ENCODE measurements around the gene MOGAT3.

The MOGAT3 gene

GRCh38 chr7:101233907-101234547 lies 33.2 kb upstream of the MOGAT3 start:
- DNase-seq (ENCODE audit: low read depth): no peak

- no peak for DNase-seq (ENCODE audit: low read depth)
These were observed 31.5 kb upstream of the MOGAT3 start for GRCh38 chr7:101232141-101232850.

GRCh38 chr7:101231644-101232043 lies 30.8 kb upstream of the MOGAT3 start:
- DNase-seq (ENCODE audit: low read depth): no peak

- no peak for DNase-seq (ENCODE audit: low read depth)
These were observed 25.9 kb upstream of the MOGAT3 start for GRCh38 chr7:101226721-101227120.

- no peak for DNase-seq (ENCODE audit: low read depth)
These were observed 24.8 kb upstream of the MOGAT3 start for GRCh38 chr7:101225650-101226049.

- DNase-seq (ENCODE audit: low read depth): no peak
These were observed 22.7 kb upstream of the MOGAT3 start for GRCh38 chr7:101223528-101223927.

GRCh38 chr7:101222275-101222830 lies 21.5 kb upstream of the MOGAT3 start:
- no peak for DNase-seq (ENCODE audit: low read depth)

- DNase-seq (ENCODE audit: low read depth): no peak
These were observed 19.5 kb upstream of the MOGAT3 start for GRCh38 chr7:101220295-101220694.

- no peak for DNase-seq (ENCODE audit: low read depth)
These were observed 17.6 kb upstream of the MOGAT3 start for GRCh38 chr7:101218236-101219125.

- DNase-seq (ENCODE audit: low read depth): peak; percentile 94
These were observed 16.8 kb upstream of the MOGAT3 start, which contains the start of the genes PLOD3 and ZNHIT1 for GRCh38 chr7:101217388-101218235. Gene PLOD3, minus strand, starts transcription at chr7:101217581. Its CDS starts 307 bp downstream, at chr7:101217274. Gene ZNHIT1, plus strand, starts transcription at chr7:101218165. Its CDS starts 31 bp downstream, at chr7:101218196.

- DNase-seq (ENCODE audit: low read depth): no peak
These were observed 16.1 kb upstream of the MOGAT3 start for GRCh38 chr7:101216860-101217387.

- no peak for DNase-seq (ENCODE audit: low read depth)
These were observed 15.4 kb upstream of the MOGAT3 start for GRCh38 chr7:101216001-101216859.

GRCh38 chr7:101212014-101212413 lies 11.2 kb upstream of the MOGAT3 start:
- no peak for DNase-seq (ENCODE audit: low read depth)

GRCh38 chr7:101211501-101211900 lies 10.7 kb upstream of the MOGAT3 start:
- no peak for DNase-seq (ENCODE audit: low read depth)

GRCh38 chr7:101210143-101210542 lies 9.3 kb upstream of the MOGAT3 start:
- DNase-seq (ENCODE audit: low read depth): no peak

- no peak for DNase-seq (ENCODE audit: low read depth)
These were observed 8.0 kb upstream of the MOGAT3 start for GRCh38 chr7:101208794-101209193.

- no peak for DNase-seq (ENCODE audit: low read depth)
These were observed 6.6 kb upstream of the MOGAT3 start for GRCh38 chr7:101207459-101207858.

- DNase-seq (ENCODE audit: low read depth): no peak
These were observed 5.8 kb upstream of the MOGAT3 start for GRCh38 chr7:101206665-101207042.

- no peak for DNase-seq (ENCODE audit: low read depth)
These were observed 5.2 kb upstream of the MOGAT3 start for GRCh38 chr7:101205901-101206664.

All from non-pigmented ciliary epithelial cell (primary cell).